PC-3 (cell line): ENCODE measurements around the gene TELO2.

Experiments
- CTCF ChIP-seq: fragments of 300-600 bp; sonication (generic); conservative IDR thresholded peaks from 2 replicates; pipeline ENCODE4 v1.5.1; 2017; ENCODE audit warnings: antibody characterized with exemption, low read depth, mild to moderate bottlenecking, low read length
- EZH2 ChIP-seq: fragments of 300-600 bp; sonication (generic); IDR thresholded peaks from one replicate; pipeline ENCODE4 v1.6.1; 2017; ENCODE audit warnings: antibody characterized with exemption, mild to moderate bottlenecking, low read length; ENCODE audit not compliant: unreplicated experiment

GRCh38 chr16:1495889-1496262 is 2.7 kb downstream of the TELO2 start:
- no peak for TF ChIP-seq CTCF
- no peak for TF ChIP-seq EZH2
